OCI-LY1 (cell line): ENCODE data around the gene PSMD1.

Experiments
- H2AFZ ChIP-seq: fragments of 200-600 bp; sonication (generic), shearing (Covaris generic); 2 replicates; pipeline ENCODE4 v1.6.0; 2014; ENCODE audit warnings: antibody characterized with exemption, mild to moderate bottlenecking, low read length
- H3F3A ChIP-seq: fragments of 200-600 bp; sonication (generic), shearing (Covaris generic); 2 replicates; pipeline ENCODE4 v1.6.0; 2014; ENCODE audit warnings: mild to moderate bottlenecking, antibody characterized with exemption, low read length, moderate library complexity; ENCODE audit not compliant: insufficient read depth
- H3K27ac ChIP-seq: fragments of 200-600 bp; sonication (generic); 2 replicates; pipeline ENCODE4 v1.5.1; 2014; ENCODE audit warnings: low read length, mixed run types, mild to moderate bottlenecking, low read depth; ENCODE audit not compliant: poor library complexity, severe bottlenecking
- H3K27me3 ChIP-seq: fragments of 200-600 bp; sonication (generic); 2 replicates; pipeline ENCODE4 v1.6.0; 2014; ENCODE audit warnings: antibody characterized with exemption, mild to moderate bottlenecking, low read length, moderate library complexity; ENCODE audit not compliant: insufficient read depth
- H3K36me3 ChIP-seq: fragments of 200-600 bp; sonication (generic); 2 replicates; pipeline ENCODE4 v1.6.1; 2014; ENCODE audit warnings: mild to moderate bottlenecking, antibody characterized with exemption, low read length, moderate library complexity, mixed read lengths; ENCODE audit not compliant: insufficient read depth
- H3K4me1 ChIP-seq: fragments of 200-600 bp; sonication (generic); 2 replicates; pipeline ENCODE4 v1.5.1; 2014; ENCODE audit warnings: mild to moderate bottlenecking, low read length, moderate library complexity; ENCODE audit not compliant: insufficient read depth, severe bottlenecking
- H3K4me2 ChIP-seq: fragments of 200-600 bp; sonication (generic), shearing (Covaris generic); 2 replicates; pipeline ENCODE4 v1.6.1; 2014; ENCODE audit warnings: low read length
- H3K4me3 ChIP-seq: fragments of 200-600 bp; sonication (generic); 2 replicates; pipeline ENCODE4 v1.5.1; 2014; ENCODE audit warnings: low read length, low read depth, mild to moderate bottlenecking, mixed read lengths; ENCODE audit not compliant: poor library complexity, severe bottlenecking
- H3K79me2 ChIP-seq: fragments of 200-600 bp; shearing (Covaris generic); 2 replicates; pipeline ENCODE4 v1.6.1; 2016; ENCODE audit warnings: mixed run types, low read length, mixed read lengths; ENCODE audit not compliant: insufficient read depth
- H3K9ac ChIP-seq: fragments of 200-600 bp; sonication (generic), shearing (Covaris generic); 2 replicates; pipeline ENCODE4 v1.6.1; 2014; ENCODE audit warnings: mild to moderate bottlenecking, low read length, mixed read lengths
- H3K9me2 ChIP-seq: fragments of 200-600 bp; sonication (generic), shearing (Covaris generic); 2 replicates; pipeline ENCODE4 v1.6.1; 2014; ENCODE audit warnings: low read depth, mild to moderate bottlenecking, low read length, mixed read lengths
- H3K9me3 ChIP-seq: fragments of 200-600 bp; shearing (Covaris generic); 2 replicates; pipeline ENCODE4 v1.6.1; 2014; ENCODE audit warnings: low read length, mixed read lengths
- H4K20me1 ChIP-seq: fragments of 200-600 bp; sonication (generic), shearing (Covaris generic); 2 replicates; pipeline ENCODE4 v1.6.0; 2016; ENCODE audit warnings: mild to moderate bottlenecking, low read length; ENCODE audit not compliant: insufficient read depth
- CTCF ChIP-seq: fragments of 200-600 bp; sonication (generic), shearing (Covaris generic); IDR thresholded peaks from 2 replicates; pipeline ENCODE4 v1.5.1; 2017; ENCODE audit warnings: mild to moderate bottlenecking, antibody characterized with exemption, low read length, moderate library complexity, mixed read lengths
- EZH2 ChIP-seq: fragments of 200-600 bp; sonication (generic), shearing (Covaris generic); IDR thresholded peaks from 2 replicates; pipeline ENCODE4 v1.8.0; 2017; ENCODE audit warnings: borderline replicate concordance, mixed run types, mild to moderate bottlenecking, antibody characterized with exemption, low read length, moderate library complexity, mixed read lengths

PSMD1 gene

GRCh38 chr2:231039294-231039664, 17.4 kb upstream of the PSMD1 start:
- Histone ChIP-seq H2AFZ (no peak overlapping the region), H3K4me3 (no peak overlapping the region), H3K27ac (no peak overlapping the region), H3K4me1 (peaks cover 8% of the 10 kb centered on the region), H3K79me2 (no peaks in the 10 kb centered on the region), H3F3A (no peaks in the 10 kb centered on the region), H3K27me3 (0 out of 2 replicates have a peak, but pooled peaks cover 5% of the 10 kb centered on the region), H3K9me3 (no peaks in the 10 kb centered on the region), H3K9me2 (no peaks in the 10 kb centered on the region), H4K20me1 (no peaks in the 10 kb centered on the region), H3K36me3 (no peaks in the 10 kb centered on the region), H3K4me2 (no peak overlapping the region), H3K9ac (no peak overlapping the region)
- TF ChIP-seq CTCF: no peak
- no peak for TF ChIP-seq EZH2

- Histone ChIP-seq H3K27me3 (0 out of 2 replicates have a peak, but pooled peaks cover 5% of the 10 kb centered on the region), H3K27ac (no peak overlapping the region), H4K20me1 (no peaks in the 10 kb centered on the region), H3K9me3 (no peaks in the 10 kb centered on the region), H3K79me2 (no peaks in the 10 kb centered on the region), H3K4me1 (peaks cover 2% of the 10 kb centered on the region), H3K9ac (no peak overlapping the region), H3K9me2 (no peaks in the 10 kb centered on the region), H3K4me3 (no peak overlapping the region), H3F3A (no peaks in the 10 kb centered on the region), H2AFZ (no peak overlapping the region), H3K4me2 (no peak overlapping the region), H3K36me3 (no peaks in the 10 kb centered on the region)
- TF ChIP-seq EZH2: no peak
- no peak for TF ChIP-seq CTCF
Measured at GRCh38 chr2:231039821-231040364, 16.8 kb upstream of the PSMD1 start.

- Histone ChIP-seq H2AFZ (no peak overlapping the region), H3K9me3 (no peaks in the 10 kb centered on the region), H3K27me3 (0 out of 2 replicates have a peak, but pooled peaks cover 5% of the 10 kb centered on the region), H3K79me2 (no peaks in the 10 kb centered on the region), H3F3A (no peaks in the 10 kb centered on the region), H3K4me2 (no peak overlapping the region), H4K20me1 (no peaks in the 10 kb centered on the region), H3K27ac (no peak overlapping the region), H3K4me3 (no peak overlapping the region), H3K9me2 (no peaks in the 10 kb centered on the region), H3K9ac (no peak overlapping the region), H3K4me1 (no peaks in the 10 kb centered on the region), H3K36me3 (no peaks in the 10 kb centered on the region)
- TF ChIP-seq EZH2 (no peak), CTCF (no peak)
Measured at GRCh38 chr2:231041061-231041689, 15.5 kb upstream of the PSMD1 start.
